Measurements from ENCODE around the gene SORBS1.

SORBS1 gene

DNA sequence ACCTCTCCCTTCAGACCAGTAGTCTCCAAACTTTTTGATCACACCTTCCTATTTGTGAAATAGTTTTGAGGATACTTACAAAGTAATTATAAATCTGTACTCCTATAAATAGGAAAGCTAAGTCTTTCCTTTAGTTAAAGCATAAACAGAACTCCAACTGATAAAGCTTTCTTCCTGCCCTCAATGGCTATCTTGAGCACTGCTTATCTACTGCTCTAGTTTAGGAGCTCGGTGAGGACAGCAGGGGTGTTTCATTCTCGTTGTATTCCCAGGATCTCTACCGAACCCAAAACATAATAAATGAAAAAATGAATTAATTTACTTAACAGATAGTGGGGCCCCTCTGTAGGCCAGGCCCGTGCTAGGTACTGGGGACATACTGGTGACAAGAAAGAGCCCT is 17.7 kb downstream of the SORBS1 start:
- 87 to 94% methylated on average over 2 to 4 of the region's 4 CpGs for WGBS, 2 experiments
- Histone ChIP-seq H3K27me3 (ENCODE audit: control insufficient read depth, insufficient read depth, low read length, poor library complexity, severe bottlenecking) (no peaks in the 10 kb centered on the region), H3K4me1 (ENCODE audit: control insufficient read depth, insufficient read depth, low read length) (peaks cover 9% of the 10 kb centered on the region), H3K27ac (ENCODE audit: insufficient read depth, low read depth, low read length, poor library complexity, severe bottlenecking) (no peak overlapping the region), H3K36me3 (ENCODE audit: control insufficient read depth, insufficient read depth, low read length) (no peaks in the 10 kb centered on the region), H3K9me3 (ENCODE audit: control insufficient read depth, low read length) (no peaks in the 10 kb centered on the region), H3K4me3 (ENCODE audit: insufficient read depth, low read depth, low read length) (no peak overlapping the region)

GRCh38 chr10:95542761-95543160 is 18.4 kb downstream of the SORBS1 start:
- no peak overlapping the region for H3K27ac ChIP-seq (ENCODE audit: insufficient read depth, low read depth, low read length, poor library complexity, severe bottlenecking)
- no peak overlapping the region for H3K4me3 ChIP-seq (ENCODE audit: insufficient read depth, low read depth, low read length)
- 90 to 95% methylated on average over 2 of the region's 2 CpGs for WGBS, 2 experiments
- no peaks in the 10 kb centered on the region for H3K36me3 ChIP-seq (ENCODE audit: control insufficient read depth, insufficient read depth, low read length)
- no peaks in the 10 kb centered on the region for H3K27me3 ChIP-seq (ENCODE audit: control insufficient read depth, insufficient read depth, low read length, poor library complexity, severe bottlenecking)
- H3K9me3 ChIP-seq (ENCODE audit: control insufficient read depth, low read length), result no peaks in the 10 kb centered on the region
- H3K4me1 ChIP-seq (ENCODE audit: control insufficient read depth, insufficient read depth, low read length), result peaks cover 6% of the 10 kb centered on the region

DNA sequence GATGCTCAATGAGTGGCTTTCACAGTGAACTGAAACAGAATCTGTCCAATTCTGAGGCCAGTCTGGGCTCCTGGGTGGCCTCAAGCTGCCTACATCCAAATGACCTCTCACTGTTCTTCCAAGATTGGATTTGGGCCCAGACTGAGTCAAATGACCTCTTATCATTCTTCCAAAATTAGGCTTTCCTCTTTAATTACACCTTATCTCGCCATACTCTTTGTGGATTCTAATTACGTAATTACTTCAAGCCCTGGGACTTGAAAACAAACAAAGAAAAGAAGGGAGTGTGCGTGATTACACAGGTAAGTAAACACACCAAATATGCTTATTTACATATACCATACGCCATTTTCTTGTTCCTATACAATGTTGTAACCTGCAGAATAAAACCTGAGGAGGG is 18.8 kb downstream of the SORBS1 start:
- Histone ChIP-seq H3K4me1 (ENCODE audit: control insufficient read depth, insufficient read depth, low read length) (peaks cover 2% of the 10 kb centered on the region), H3K27ac (ENCODE audit: insufficient read depth, low read depth, low read length, poor library complexity, severe bottlenecking) (no peak overlapping the region), H3K27me3 (ENCODE audit: control insufficient read depth, insufficient read depth, low read length, poor library complexity, severe bottlenecking) (no peaks in the 10 kb centered on the region), H3K9me3 (ENCODE audit: control insufficient read depth, low read length) (no peaks in the 10 kb centered on the region), H3K36me3 (ENCODE audit: control insufficient read depth, insufficient read depth, low read length) (no peaks in the 10 kb centered on the region), H3K4me3 (ENCODE audit: insufficient read depth, low read depth, low read length) (no peak overlapping the region)
- WGBS, 2 experiments, result 92 to 99% methylated on average over 4 of the region's 4 CpGs

DNA sequence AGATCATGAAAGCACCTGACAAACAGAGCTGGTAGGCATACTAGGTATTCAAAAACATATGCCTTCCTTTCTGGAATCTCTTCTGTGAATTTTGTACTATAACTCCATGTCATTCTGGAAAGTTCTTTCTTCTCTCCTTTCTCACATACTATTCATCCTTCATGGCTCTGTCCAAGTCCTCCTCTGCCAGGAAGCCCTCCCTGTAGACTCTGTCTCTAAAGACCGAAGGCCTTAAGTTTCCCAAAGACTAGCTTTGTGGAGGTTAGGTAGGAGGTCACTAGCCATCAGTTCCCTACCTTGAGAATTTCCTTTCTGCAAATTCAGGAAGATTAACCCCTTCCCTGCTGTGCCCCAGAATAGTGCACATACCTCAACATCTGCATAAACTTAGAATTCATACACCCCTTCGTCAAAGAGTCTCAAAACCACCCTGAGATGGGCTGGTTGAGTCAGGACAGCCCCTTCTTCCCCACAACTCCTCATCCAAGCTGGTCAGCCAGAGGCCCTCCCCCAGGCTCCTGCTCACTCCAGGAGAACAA is 20.6 kb downstream of the SORBS1 start:
- no peaks in the 10 kb centered on the region for H3K4me1 ChIP-seq (ENCODE audit: control insufficient read depth, insufficient read depth, low read length)
- no peaks in the 10 kb centered on the region for H3K27me3 ChIP-seq (ENCODE audit: control insufficient read depth, insufficient read depth, low read length, poor library complexity, severe bottlenecking)
- no peak overlapping the region for H3K27ac ChIP-seq (ENCODE audit: insufficient read depth, low read depth, low read length, poor library complexity, severe bottlenecking)
- H3K4me3 ChIP-seq (ENCODE audit: insufficient read depth, low read depth, low read length), result no peak overlapping the region
- H3K9me3 ChIP-seq (ENCODE audit: control insufficient read depth, low read length), result no peaks in the 10 kb centered on the region
- WGBS, 2 experiments, result 46 to 59% methylated on average over 2 of the region's 2 CpGs
- H3K36me3 ChIP-seq (ENCODE audit: control insufficient read depth, insufficient read depth, low read length), result no peaks in the 10 kb centered on the region

DNA sequence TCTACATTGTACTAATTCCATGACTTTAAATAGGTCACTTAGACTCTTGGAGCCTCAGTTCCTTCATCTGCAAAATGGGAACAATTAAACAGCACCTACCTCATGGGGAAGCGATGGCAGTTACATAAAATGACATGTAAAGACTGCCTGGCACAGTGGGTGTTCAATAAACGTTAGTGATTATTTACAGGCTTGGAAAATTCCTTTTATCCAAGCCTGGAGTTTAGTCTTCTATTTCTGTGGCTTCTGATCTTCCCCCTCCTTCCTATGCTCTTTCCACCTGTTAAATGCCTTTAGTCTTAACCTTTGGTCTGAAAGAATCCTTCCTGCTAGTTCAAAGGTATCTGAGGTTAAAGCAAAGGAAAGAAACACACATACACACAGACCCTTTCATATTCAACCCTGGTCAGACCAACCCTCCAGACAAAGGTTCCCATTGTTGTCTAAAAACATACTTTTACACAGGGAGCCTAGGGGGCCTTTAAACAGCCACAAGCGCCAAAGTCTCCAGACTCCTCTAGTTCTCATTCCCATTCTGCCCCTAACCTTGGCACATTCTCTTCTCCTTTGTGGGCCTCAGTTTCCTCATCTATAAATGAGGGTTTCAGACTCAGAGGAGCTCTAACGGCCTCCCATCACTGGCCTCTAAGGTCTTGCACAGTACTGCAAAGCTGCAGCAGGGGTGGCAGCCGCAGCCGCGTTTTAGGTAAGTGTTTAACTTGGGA is 21.4 kb downstream of the SORBS1 start:
- 73 to 75% methylated on average over 7 of the region's 7 CpGs for WGBS, 2 experiments
- Histone ChIP-seq H3K4me1 (ENCODE audit: control insufficient read depth, insufficient read depth, low read length) (no peaks in the 10 kb centered on the region), H3K27ac (ENCODE audit: insufficient read depth, low read depth, low read length, poor library complexity, severe bottlenecking) (no peak overlapping the region), H3K36me3 (ENCODE audit: control insufficient read depth, insufficient read depth, low read length) (no peaks in the 10 kb centered on the region), H3K27me3 (ENCODE audit: control insufficient read depth, insufficient read depth, low read length, poor library complexity, severe bottlenecking) (no peaks in the 10 kb centered on the region), H3K9me3 (ENCODE audit: control insufficient read depth, low read length) (no peaks in the 10 kb centered on the region), H3K4me3 (ENCODE audit: insufficient read depth, low read depth, low read length) (no peak overlapping the region)

- Histone ChIP-seq H3K9me3 (ENCODE audit: control insufficient read depth, low read length) (no peaks in the 10 kb centered on the region), H3K27ac (ENCODE audit: insufficient read depth, low read depth, low read length, poor library complexity, severe bottlenecking) (no peak overlapping the region), H3K4me1 (ENCODE audit: control insufficient read depth, insufficient read depth, low read length) (no peaks in the 10 kb centered on the region), H3K4me3 (ENCODE audit: insufficient read depth, low read depth, low read length) (no peak overlapping the region), H3K27me3 (ENCODE audit: control insufficient read depth, insufficient read depth, low read length, poor library complexity, severe bottlenecking) (no peaks in the 10 kb centered on the region), H3K36me3 (ENCODE audit: control insufficient read depth, insufficient read depth, low read length) (no peaks in the 10 kb centered on the region)
- WGBS, 2 experiments, result 95% methylated on average over 5 of the region's 5 CpGs
Observed at GRCh38 chr10:95538412-95538811, 22.8 kb downstream of the SORBS1 start.

- H3K9me3 ChIP-seq (ENCODE audit: control insufficient read depth, low read length), result no peaks in the 10 kb centered on the region
- 83 to 85% methylated on average over 4 of the region's 4 CpGs for WGBS, 2 experiments
Observed at GRCh38 chr10:95537542-95537927, 23.6 kb downstream of the SORBS1 start.

GRCh38 chr10:95536894-95537541 is 24.2 kb downstream of the SORBS1 start:
- 90% methylated on average over 6 to 8 of the region's 8 CpGs for WGBS, 2 experiments
- H3K27ac ChIP-seq (ENCODE audit: insufficient read depth, low read depth, low read length, poor library complexity, severe bottlenecking), result no peak overlapping the region

More at GRCh38 chr10:95537542-95537927, 23.6 kb downstream of the SORBS1 start:
- peaks cover 2% of the 10 kb centered on the region for H3K4me1 ChIP-seq (ENCODE audit: control insufficient read depth, insufficient read depth, low read length)
- no peak overlapping the region for H3K4me3 ChIP-seq (ENCODE audit: insufficient read depth, low read depth, low read length)
- H3K36me3 ChIP-seq (ENCODE audit: control insufficient read depth, insufficient read depth, low read length), result no peaks in the 10 kb centered on the region
- no peak overlapping the region for H3K27ac ChIP-seq (ENCODE audit: insufficient read depth, low read depth, low read length, poor library complexity, severe bottlenecking)
- no peaks in the 10 kb centered on the region for H3K27me3 ChIP-seq (ENCODE audit: control insufficient read depth, insufficient read depth, low read length, poor library complexity, severe bottlenecking)

DNA sequence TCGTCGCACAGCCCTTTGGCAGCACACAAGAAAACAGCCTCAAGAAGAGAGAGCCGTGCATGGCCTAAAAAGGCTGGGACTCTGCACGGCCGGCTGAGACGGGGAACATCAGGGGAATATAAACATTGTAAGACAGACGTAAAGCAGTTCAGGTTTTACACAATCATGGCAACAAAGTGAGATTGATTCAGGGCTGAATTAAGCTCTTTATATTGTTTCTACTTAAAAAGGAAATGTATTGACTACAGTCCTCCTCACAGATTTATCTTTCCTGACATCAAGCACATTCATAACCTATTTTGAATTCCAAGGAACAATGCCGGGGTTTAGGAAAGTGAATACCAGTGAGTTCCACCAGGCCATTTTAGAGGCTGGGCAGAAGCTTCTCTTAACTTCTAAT is 25.2 kb downstream of the SORBS1 start:
- Histone ChIP-seq H3K36me3 (ENCODE audit: control insufficient read depth, insufficient read depth, low read length) (no peaks in the 10 kb centered on the region), H3K9me3 (ENCODE audit: control insufficient read depth, low read length) (no peaks in the 10 kb centered on the region), H3K27me3 (ENCODE audit: control insufficient read depth, insufficient read depth, low read length, poor library complexity, severe bottlenecking) (no peaks in the 10 kb centered on the region), H3K4me3 (ENCODE audit: insufficient read depth, low read depth, low read length) (no peak overlapping the region), H3K4me1 (ENCODE audit: control insufficient read depth, insufficient read depth, low read length) (peaks cover 10% of the 10 kb centered on the region), H3K27ac (ENCODE audit: insufficient read depth, low read depth, low read length, poor library complexity, severe bottlenecking) (no peak overlapping the region)
- WGBS, 2 experiments, result 92 to 94% methylated on average over 8 of the region's 8 CpGs

More at GRCh38 chr10:95536894-95537541, 24.2 kb downstream of the SORBS1 start:
- no peaks in the 10 kb centered on the region for H3K27me3 ChIP-seq (ENCODE audit: control insufficient read depth, insufficient read depth, low read length, poor library complexity, severe bottlenecking)
- H3K4me1 ChIP-seq (ENCODE audit: control insufficient read depth, insufficient read depth, low read length), result peaks cover 7% of the 10 kb centered on the region
- H3K36me3 ChIP-seq (ENCODE audit: control insufficient read depth, insufficient read depth, low read length), result no peaks in the 10 kb centered on the region
- no peaks in the 10 kb centered on the region for H3K9me3 ChIP-seq (ENCODE audit: control insufficient read depth, low read length)
- H3K4me3 ChIP-seq (ENCODE audit: insufficient read depth, low read depth, low read length), result no peak overlapping the region

DNA sequence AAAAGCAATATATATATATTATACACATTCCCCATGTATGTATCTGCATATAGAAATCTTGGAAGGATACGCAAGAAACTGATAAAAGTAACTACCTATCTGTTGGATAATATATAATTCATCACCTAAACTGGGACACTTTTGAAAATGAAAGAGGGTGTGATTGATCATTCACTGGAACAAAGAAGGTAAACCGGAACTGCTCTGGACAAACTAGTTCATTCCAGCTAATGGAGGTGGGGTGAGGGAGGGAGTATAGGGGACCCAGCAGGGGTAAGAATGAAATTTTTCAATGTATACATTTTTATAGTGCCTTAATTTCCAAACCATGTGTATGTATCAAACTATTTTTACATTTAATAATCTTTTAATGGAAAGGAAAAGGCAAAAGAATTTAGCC is 25.6 kb downstream of the SORBS1 start:
- no peaks in the 10 kb centered on the region for H3K27me3 ChIP-seq (ENCODE audit: control insufficient read depth, insufficient read depth, low read length, poor library complexity, severe bottlenecking)
- no peaks in the 10 kb centered on the region for H3K9me3 ChIP-seq (ENCODE audit: control insufficient read depth, low read length)
- H3K4me3 ChIP-seq (ENCODE audit: insufficient read depth, low read depth, low read length), result no peak overlapping the region
- 73 to 91% methylated on average over 1 of the region's 2 CpGs for WGBS, 2 experiments
- H3K27ac ChIP-seq (ENCODE audit: insufficient read depth, low read depth, low read length, poor library complexity, severe bottlenecking), result no peak overlapping the region
- H3K36me3 ChIP-seq (ENCODE audit: control insufficient read depth, insufficient read depth, low read length), result no peaks in the 10 kb centered on the region
- peaks cover 10% of the 10 kb centered on the region for H3K4me1 ChIP-seq (ENCODE audit: control insufficient read depth, insufficient read depth, low read length)
